ENCODE data around the gene TOR1AIP1.
"Not testable (repeated sequence)": the region's sequence is repeated elsewhere in the genome, so short reads cannot be mapped to it uniquely, and the experiment has no call there.

Gene TOR1AIP1

DNA sequence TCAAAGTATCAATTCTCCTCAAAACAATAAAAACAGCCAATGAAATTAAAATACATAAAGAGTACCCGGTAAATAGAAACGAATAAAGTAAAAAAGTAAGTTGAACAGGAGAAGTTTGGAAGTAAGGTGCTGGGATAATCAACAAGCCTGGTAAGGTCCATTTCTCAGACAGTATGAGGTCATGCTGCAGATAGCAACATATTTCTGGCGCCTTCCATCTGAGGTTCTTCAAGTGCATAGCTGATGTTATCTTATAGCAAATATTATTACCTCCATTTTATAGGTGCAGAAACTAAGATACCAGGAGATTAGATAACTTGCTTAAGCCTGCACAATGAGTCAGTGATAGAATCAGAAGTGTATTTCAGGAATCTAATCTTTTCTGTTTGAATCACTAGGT, 48.8 kb downstream of the TOR1AIP1 start:
- peak; percentile 27 for DNase-seq (ENCODE audit: low read depth, low spot score)

DNA sequence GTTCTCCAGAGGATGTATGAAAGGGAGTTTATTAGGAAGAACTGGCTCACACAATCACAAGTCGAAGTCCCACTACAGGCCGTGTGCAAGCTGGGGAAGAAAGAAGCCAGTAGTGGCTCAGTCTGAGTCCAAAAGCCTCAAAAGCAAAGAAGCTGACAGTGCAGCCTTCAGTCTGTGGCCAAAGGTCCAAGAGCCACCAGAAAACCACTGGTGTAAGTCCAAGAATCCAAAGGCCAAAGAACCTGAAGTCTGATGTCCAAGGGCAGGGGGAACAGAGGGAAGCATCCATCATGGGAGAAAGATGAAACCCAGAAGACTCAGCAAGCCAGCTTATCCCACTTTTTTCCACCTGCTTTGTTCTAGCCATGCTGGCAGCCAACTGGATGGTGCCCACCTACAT, 51.1 kb downstream of the TOR1AIP1 start:
- no peak for DNase-seq (ENCODE audit: low read depth, low spot score)
- no peak overlapping the region for H3K27ac ChIP-seq

More for the DNA sequence above, 48.8 kb downstream of the TOR1AIP1 start:
- no peak overlapping the region for H3K27ac ChIP-seq

DNA sequence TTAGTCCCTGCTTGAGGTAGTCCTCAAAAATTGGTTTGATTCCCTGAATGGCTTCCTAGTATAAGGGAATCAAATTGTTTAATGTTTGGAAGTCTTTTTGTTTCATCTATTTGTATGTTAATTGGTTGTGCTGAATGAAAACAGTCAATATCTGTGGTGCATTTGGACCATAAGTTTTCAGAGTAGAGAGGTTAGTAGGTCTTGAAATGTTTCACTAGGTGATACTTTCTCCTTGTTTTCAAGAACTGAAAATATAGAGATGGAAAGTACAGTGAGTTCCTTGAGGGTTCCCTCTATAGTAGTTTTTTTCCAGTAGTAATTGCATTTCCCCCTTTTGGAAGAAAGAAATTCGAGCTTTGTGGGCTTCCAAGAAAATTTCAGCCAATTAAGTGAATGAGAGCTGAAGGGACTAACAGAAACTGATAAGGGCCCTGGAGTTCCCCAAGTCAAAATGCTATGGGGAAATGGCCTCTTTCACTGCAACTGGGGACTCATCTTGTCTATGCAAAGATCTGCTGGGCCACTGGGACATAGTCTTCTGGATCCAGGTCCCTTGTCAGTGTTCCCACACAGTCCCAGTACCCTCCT, 53.9 kb downstream of the TOR1AIP1 start:
- no peak for DNase-seq (ENCODE audit: low read depth, low spot score)
- H3K27ac ChIP-seq, result no peak overlapping the region

DNA sequence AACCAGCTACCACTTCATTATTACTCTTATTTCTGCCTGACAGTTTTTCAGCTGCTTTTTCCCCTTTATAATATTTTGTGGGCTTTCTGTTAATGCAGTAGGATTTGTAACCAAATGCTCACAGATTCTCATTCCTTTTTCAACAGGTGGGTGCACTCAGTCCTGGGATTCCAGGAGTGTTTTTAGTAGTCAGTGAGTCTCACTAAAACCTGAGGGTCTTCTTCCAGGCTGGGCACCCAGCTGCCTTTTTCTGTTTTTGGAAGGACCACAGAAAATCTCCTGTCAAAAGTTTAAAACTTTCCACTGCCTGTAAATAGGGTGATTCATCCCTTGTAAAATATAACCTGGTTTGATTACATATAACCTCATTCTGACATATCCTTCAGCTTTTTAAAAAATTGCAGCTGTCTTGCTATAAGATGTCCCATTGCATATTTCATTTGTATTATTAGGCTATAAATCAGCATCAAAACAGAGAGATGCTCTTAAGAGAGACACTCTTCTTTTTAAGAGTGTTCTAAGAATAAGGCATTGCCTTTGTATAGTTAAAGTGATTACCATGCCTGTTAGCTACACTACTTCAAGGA, 55.7 kb downstream of the TOR1AIP1 start:
- no peak for DNase-seq (ENCODE audit: low read depth, low spot score)
- no peak overlapping the region for H3K27ac ChIP-seq

DNA sequence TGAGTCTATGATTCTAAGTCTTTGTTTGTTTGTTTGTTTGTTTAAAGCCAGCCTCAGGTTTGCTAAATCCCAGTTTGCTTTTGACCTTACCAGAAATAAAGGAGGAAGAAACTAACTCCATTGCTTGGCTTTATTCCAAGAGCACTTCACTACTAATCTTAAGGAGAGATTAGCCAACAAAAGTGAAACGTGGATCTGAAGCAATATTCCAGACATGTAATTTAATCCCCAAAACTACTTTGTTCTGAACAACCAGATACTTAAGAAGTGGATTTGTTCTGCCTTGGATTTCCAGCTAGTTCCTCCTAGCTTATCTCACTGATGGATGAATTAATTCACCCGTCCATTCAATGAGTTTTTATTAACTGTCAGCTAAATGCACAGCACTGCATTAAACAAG, 56.7 kb downstream of the TOR1AIP1 start:
- H3K27ac ChIP-seq, result no peak overlapping the region
- DNase-seq (ENCODE audit: low read depth, low spot score), result no peak

DNA sequence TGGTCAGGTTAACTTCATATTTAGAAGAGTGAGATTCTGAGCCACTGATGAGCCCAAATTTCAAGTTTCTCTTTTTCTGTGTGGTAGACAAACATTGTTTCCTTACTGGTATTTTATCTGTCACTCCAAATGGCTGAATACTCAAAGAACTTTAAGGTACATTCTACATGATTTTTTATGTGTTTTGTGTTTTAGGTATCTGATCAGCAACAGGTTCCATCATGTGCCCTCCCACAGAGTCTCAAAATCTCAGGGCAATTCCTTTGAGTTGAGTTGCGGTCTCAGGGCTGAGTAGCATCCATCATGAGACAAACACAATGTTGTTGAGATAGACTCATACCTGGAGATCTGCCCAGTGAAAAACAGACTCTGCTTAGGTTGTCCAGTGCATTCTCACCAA, 57.9 kb downstream of the TOR1AIP1 start:
- no peak for DNase-seq (ENCODE audit: low read depth, low spot score)
- H3K27ac ChIP-seq, result no peak overlapping the region

DNA sequence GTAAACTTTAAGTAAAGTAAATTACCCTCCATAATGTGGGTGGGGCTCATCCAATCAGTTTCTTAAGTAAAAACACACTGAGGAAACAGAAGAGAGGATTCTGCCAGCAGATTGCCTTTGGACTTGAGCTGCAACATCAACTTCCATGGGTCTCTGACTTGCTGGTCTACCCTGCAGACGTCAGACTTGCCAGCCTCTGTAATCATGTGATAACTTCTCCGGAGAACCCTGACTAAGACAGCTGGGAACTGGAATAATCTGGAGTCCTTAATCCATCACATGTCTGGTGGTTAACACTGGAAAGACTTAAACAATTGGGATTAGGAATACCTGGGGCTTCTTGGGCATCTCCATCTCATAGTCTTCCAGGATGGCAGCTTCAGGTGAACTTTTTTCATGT, 59.4 kb downstream of the TOR1AIP1 start:
- DNase-seq (ENCODE audit: low read depth, low spot score), result no peak
- H3K27ac ChIP-seq, result no peak overlapping the region

DNA sequence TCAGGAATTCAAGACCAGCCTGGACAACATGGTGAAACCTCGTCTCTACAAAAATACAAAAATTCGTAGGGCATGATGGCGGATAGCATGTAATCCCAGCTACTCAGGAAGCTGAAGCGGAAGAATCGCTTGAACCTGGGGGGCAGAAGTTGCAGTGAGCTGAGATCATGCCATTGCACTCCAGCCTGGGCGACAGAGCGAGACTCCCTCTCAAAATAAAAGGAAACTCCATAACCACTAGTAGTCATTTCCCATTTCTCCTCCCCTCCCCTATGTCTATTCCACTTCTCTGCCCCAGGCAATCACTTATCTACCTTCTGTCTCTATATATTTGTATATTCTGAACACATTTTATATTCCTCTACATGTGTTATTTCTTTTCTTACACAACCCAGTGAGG, 68.6 kb downstream of the TOR1AIP1 start:
- no peak overlapping the region for H3K27ac ChIP-seq
- DNase-seq (ENCODE audit: low read depth, low spot score), result no peak

DNA sequence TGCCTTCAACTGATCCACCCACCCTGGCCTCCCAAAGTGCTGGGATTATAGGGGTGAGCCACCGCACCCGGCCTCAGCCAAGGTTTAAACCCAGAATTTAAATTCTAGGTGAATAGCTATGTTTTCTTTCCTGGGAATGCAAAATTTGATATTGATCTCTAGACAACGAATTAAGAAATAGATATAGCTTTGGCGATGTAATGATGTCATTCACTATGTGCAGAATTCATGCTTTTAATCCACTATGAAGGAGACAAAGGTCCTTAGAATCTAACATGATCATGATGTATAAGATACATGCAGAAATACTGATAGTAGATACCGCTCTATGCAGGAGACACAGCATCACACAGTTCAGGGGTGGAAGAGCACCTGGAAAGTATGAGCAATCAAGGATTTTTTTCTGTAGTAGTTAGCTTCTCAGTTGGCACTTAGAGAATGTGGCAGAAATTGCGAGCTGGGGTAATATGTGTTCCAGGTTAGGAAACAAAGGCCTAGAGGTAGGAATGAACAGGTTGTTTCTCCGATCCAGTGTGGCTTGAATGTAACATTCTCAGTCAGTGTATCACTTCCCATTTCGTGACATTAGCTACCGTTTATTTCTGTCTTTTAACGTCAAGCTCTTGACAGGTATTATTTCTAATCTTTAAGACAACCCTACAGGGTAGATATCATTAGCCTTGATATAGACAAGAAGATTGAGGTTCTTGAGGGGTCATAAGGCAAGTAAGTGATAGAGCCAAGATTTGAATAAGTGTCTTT, 69.5 kb downstream of the TOR1AIP1 start:
- no peak overlapping the region for H3K27ac ChIP-seq
- no peak for DNase-seq (ENCODE audit: low read depth, low spot score)

DNA sequence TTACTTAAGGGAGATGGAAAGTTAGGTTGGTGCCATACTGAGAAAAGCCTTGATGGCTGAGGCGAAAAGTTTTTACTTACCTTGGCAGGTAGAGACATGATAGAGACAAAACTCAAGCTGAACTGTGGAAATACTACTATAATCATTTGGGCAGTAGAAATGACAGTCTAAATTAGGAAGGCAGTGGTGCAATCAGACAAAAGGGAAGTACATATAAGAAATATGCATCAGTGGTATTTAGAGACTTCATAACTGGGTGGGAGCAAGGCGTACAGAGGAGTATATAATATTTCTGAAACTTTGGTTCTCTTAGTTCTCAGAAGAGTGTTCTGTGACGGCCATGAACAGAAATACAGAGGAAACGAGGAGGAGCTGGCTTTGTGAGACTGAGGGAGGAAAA, 70.1 kb downstream of the TOR1AIP1 start:
- H3K27ac ChIP-seq, result no peak overlapping the region
- no peak for DNase-seq (ENCODE audit: low read depth, low spot score)

DNA sequence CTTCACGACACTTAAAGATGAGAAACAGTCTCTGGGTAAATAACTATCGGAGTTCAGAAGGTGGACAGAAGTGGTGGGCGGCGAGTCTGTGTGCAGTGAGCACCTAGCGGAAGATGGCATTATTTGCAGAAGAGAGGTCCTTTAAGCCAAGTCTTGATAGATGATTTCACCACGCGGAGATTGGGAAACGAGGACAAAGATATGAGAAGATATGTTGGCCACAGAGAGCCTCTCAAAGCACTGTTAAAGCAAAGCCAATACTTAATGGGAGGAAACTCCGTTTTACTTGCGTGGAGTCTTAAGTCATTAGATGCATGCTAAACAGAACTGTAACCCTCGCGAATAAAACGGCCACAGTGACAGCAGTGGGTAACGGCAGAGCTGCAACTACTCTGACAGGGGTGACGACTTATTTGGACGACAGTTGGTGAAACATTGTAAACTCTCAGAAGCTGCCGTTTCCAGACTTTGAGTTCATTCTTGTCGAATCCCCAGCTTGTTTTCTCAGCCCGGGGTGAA, 71.9 kb downstream of the TOR1AIP1 start:
- peak overlapping the region; percentile 77 for H3K27ac ChIP-seq
- DNase-seq (ENCODE audit: low read depth, low spot score), result no peak

DNA sequence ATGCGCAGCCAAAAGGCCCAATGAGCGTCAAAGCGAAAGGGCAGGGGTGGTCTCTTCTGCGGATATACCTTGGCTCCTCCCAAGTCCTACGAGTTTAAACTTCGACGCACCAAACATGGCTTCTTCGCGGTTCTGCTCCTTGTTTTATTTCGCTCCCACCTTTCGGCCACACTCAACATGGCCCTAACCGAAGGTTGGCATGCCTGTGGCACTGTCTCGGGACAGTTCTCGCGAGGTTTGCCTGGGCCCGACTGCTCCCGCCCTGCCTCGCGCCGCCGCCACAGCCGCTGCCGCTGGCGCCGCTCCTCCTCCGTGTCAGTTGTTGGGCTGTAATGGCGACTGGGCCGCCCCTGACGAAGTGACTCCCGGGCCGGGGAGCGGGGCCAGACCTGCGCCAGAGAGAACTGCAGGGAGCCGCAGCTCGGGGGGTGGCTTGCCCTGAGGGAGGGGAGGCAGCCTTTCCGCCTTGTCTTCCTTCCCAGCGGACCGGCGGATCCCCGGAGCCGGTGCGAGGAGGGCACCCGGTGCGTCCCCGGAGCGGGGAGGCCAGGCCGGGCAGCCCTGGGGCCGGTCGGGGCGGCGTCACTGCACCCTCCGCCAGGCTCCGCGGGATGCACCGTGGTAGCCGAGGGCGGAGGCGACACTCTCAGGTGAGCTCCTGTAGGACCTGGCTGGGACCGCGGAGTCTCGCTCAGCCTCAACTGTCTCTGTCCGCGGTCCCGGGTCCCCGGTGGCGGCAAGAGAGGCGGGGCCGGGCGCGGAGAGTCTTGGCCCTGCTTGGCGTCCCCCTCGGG, 72.6 kb downstream of the TOR1AIP1 start, which contains the start of gene CEP350:
CEP350 (plus strand) TSS at position 318 of the 794 bp plus-strand sequence. CDS start 31,372 bp downstream, outside the sequence.
- peak; percentile 94 for DNase-seq (ENCODE audit: low read depth, low spot score)

DNA sequence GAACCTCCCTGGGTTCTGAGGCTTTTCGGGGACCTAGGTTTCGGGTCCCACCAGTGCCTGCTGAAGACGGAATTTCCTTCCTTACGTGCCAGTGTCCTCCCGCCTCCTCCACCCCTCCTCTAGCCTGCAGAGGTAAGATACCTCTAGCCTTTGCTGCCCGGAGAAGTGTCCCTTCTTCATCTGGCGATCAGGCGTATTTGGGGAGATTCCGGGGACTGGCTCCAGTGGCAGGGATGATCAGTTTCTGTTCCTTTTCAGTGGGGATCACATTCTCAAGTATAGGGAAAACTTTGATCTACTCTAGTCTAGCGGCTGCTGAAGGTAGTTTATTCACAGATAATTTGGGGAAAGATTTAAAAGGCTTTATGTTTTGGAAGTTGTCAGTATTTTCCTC, 73.2 kb downstream of the TOR1AIP1 start:
- H3K27ac ChIP-seq, result peak overlapping the region; percentile 77
- DNase-seq (ENCODE audit: low read depth, low spot score), result no peak

More for the DNA sequence above, 72.6 kb downstream of the TOR1AIP1 start, which contains the start of gene CEP350:
- H3K27ac ChIP-seq, result peak within 1 kb of the TSS; percentile 77

DNA sequence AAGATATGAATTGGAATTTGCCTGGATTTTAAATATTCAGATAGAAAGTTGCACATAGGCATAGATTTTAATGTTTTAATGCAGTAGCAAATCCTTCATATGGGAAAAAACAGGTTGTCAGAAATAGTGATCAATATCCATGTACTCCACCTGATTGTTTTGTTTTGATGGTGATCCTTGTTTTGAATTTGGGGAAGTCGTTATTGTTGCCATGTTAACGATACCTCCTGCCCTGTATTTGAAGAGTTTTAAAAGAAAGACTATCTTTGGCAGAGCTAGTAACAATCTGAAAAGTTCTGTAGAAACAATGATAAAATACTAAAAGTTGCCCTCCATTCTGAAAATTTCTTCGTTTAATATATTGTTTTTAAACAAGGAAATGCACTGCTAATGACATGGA, 73.6 kb downstream of the TOR1AIP1 start:
- no peak for DNase-seq (ENCODE audit: low read depth, low spot score)
- H3K27ac ChIP-seq, result peak overlapping the region; percentile 77

DNA sequence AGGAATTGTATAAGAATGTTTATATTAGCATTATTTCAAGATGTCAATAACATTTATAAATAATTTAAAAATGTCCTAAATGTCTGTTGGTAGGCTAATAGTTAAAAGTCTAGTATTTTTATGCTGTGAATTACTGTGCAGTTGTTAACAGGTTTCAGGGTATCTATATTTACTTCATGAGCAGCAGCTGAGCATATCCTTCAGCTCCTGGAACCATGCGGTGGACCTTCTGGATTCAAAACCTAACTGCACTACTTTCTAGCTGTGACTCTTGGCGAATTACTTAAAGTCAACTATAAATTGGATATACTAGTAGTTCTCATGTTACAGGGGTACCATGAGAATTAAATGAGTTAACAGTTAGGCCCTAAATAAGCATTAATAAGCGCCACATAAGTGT, 76.3 kb downstream of the TOR1AIP1 start:
- no peak overlapping the region for H3K27ac ChIP-seq
- DNase-seq (ENCODE audit: low read depth, low spot score), result no peak

DNA sequence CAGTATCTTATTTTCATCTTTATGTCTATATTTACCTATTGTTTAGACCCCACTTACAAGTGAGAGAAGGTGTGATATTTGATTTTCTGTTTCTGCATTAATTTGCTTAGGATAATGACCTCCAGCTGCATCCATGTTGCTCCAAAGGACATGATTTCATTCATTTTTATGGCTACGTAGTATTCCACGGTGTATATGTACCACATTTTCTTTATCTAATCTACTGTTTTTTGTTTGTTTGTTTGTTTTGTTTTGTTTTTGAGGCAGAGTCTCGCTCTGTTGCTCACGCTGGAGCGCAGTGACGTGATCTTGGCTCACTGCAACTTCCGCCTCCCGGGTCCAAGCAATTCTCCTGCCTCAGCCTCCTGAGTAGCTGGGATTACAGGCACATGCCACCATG, 80.1 kb downstream of the TOR1AIP1 start:
- not testable (repeated sequence) for DNase-seq (ENCODE audit: low read depth, low spot score); H3K27ac ChIP-seq

DNA sequence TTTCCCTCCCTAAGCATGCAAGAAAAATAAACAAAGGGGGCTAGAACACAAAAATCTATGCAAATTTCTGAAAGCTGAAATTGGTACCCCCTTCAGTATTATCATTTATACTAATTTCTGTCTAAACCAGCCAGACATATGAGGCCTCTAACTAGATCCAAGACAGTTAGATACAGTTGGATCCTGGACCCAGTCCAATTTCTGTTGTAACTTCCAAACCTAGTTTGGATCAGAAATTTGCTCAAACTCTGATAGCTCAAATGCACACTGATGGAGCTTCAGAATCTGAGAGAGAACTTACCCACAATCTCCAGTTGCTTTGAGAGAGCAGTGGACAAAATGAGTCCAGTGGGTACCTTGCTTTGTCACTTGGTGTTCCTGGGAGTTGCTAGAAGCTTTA, 84.5 kb downstream of the TOR1AIP1 start:
- no peak for DNase-seq (ENCODE audit: low read depth, low spot score)
- H3K27ac ChIP-seq, result no peak overlapping the region

DNA sequence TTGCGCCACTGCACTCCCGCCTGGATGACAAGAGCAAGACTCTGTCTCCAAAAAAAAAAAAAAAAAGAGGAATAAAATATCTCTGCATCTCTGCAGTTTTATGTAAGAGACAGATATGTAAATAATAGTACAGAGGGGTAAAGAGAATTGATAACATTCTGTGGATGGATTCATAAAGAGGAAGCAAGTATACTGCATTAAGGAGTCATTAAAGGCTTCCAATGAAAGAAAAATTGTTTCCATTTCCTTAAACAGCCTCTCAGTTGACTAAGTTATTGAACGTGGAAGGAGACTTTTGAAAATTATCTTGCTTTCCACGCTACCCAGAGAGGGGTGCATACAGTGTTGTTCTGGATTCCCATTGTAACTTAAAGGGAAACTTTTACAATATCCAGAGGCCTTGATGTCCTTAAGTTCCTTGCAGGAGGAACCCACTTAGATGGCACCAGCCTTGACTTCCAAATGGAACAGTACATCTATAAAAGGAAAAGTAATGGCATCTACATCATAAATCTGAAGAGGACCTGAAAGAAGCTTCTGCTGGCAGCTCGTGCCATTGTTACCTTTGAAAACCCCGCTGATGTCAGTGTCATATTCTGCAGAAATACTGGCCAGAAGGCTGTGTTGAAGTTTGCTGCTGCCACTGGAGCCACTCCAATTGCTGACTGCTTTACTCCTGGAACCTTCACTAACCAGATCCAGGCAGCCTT, 86.4 kb downstream of the TOR1AIP1 start:
- no peak overlapping the region for H3K27ac ChIP-seq
- no peak for DNase-seq (ENCODE audit: low read depth, low spot score)

DNA sequence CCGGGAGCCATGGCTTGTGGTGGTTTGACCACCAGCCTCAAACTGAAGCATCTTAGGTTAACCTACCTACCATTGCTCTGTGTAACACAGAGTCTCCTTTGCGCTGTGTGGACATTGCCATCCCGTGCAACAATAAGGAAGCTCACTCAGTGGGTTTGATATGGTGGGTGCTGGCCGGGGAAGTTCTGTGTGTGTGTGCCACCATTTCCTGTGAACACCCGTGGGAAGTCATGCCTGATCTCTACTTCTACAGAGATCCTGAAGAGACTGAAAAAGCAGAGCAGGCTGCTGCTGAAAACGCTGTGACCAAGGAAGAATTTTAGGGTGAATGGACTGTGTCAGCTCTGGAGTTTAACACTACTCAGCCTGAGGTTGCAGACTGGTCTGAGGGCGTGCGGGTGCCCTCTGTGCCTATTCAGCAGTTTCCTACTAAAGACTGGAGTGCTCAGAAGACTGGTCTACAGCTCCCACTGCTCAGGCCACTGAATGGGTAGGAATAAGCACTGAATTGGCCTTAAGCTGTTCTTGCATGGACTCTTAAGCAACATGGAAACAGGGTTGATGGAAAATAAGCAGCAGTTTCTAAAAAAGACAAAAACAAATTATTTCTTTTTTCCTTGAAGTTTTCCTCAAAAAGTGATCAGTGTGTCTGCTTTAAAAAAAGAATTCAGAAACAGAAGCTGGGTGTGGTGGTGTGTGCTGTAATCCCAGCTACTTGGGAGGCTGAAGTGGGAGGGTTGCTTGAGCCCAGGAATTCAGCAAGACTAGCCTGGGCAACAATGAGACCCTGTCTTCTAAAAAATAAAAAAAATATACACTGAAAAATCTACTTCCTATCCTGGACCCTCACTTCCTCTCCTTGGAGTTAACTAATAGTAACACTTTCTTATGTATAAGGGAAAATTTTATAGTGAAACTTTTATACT, 87.2 kb downstream of the TOR1AIP1 start:
- DNase-seq (ENCODE audit: low read depth, low spot score), result no peak
- no peak overlapping the region for H3K27ac ChIP-seq

Data from epithelial cell of prostate (primary cell).